GM18511 (cell line): ENCODE data around the gene APOE.
"Not testable (repeated sequence)": the region's sequence is repeated elsewhere in the genome, so short reads cannot be mapped to it uniquely, and the experiment has no call there.

Source experiments
- ATAC-seq: cut with Tn5 transposase; IDR thresholded peaks from one replicate; pipeline ENCODE4 v1.9.1; 2021; ENCODE audit warnings: mild to moderate bottlenecking, moderate library complexity; ENCODE audit not compliant: unreplicated experiment

Gene APOE

DNA sequence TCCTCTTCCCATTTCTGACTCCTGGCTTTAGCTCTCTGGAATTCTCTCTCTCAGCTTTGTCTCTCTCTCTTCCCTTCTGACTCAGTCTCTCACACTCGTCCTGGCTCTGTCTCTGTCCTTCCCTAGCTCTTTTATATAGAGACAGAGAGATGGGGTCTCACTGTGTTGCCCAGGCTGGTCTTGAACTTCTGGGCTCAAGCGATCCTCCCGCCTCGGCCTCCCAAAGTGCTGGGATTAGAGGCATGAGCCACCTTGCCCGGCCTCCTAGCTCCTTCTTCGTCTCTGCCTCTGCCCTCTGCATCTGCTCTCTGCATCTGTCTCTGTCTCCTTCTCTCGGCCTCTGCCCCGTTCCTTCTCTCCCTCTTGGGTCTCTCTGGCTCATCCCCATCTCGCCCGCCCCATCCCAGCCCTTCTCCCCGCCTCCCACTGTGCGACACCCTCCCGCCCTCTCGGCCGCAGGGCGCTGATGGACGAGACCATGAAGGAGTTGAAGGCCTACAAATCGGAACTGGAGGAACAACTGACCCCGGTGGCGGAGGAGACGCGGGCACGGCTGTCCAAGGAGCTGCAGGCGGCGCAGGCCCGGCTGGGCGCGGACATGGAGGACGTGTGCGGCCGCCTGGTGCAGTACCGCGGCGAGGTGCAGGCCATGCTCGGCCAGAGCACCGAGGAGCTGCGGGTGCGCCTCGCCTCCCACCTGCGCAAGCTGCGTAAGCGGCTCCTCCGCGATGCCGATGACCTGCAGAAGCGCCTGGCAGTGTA lies 2.7 kb downstream of the APOE start:
- ATAC-seq = no peak

DNA sequence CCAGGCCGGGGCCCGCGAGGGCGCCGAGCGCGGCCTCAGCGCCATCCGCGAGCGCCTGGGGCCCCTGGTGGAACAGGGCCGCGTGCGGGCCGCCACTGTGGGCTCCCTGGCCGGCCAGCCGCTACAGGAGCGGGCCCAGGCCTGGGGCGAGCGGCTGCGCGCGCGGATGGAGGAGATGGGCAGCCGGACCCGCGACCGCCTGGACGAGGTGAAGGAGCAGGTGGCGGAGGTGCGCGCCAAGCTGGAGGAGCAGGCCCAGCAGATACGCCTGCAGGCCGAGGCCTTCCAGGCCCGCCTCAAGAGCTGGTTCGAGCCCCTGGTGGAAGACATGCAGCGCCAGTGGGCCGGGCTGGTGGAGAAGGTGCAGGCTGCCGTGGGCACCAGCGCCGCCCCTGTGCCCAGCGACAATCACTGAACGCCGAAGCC lies 3.3 kb downstream of the APOE start:
- ATAC-seq = no peak

- no peak for ATAC-seq
Observed at GRCh38 chr19:44909775-44910174, 4.2 kb downstream of the APOE start.

DNA sequence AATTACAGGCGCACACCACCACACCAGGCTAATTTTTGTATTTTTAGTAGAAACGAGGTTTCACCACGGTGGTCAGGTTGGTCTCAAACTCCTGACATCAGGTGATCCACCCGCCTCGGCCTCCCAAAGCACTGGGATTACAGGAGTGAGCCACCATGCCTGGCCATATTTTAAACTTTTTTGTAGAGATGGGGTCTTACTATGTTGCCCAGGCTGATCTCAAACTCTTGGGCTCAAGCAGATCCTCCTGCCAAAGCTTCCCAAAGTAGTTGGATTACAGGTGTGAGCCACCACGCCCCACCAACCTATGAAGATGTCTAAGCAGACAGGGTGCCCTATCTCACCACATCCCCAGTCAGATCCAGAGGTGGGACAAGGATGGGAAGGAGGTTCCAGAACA lies 6.3 kb downstream of the APOE start:
- not testable (repeated sequence) for ATAC-seq

GRCh38 chr19:44912854-44913253 lies 7.3 kb downstream of the APOE start:
- no peak for ATAC-seq

GRCh38 chr19:44913512-44914432 lies 8.2 kb downstream of the APOE start:
- ATAC-seq = not testable (repeated sequence)

- ATAC-seq = peak; percentile 92
Observed at GRCh38 chr19:44914433-44915206, 9.0 kb downstream of the APOE start, which contains the start of gene APOC1. TSS of gene APOC1 (plus strand) at chr19:44914608. CDS start at chr19:44914892, 284 bp downstream.

DNA sequence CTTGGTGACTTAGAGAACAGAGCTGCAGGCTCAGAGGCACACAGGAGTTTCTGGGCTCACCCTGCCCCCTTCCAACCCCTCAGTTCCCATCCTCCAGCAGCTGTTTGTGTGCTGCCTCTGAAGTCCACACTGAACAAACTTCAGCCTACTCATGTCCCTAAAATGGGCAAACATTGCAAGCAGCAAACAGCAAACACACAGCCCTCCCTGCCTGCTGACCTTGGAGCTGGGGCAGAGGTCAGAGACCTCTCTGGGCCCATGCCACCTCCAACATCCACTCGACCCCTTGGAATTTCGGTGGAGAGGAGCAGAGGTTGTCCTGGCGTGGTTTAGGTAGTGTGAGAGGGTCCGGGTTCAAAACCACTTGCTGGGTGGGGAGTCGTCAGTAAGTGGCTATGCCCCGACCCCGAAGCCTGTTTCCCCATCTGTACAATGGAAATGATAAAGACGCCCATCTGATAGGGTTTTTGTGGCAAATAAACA lies 18.7 kb downstream of the APOE start:
- no peak for ATAC-seq

DNA sequence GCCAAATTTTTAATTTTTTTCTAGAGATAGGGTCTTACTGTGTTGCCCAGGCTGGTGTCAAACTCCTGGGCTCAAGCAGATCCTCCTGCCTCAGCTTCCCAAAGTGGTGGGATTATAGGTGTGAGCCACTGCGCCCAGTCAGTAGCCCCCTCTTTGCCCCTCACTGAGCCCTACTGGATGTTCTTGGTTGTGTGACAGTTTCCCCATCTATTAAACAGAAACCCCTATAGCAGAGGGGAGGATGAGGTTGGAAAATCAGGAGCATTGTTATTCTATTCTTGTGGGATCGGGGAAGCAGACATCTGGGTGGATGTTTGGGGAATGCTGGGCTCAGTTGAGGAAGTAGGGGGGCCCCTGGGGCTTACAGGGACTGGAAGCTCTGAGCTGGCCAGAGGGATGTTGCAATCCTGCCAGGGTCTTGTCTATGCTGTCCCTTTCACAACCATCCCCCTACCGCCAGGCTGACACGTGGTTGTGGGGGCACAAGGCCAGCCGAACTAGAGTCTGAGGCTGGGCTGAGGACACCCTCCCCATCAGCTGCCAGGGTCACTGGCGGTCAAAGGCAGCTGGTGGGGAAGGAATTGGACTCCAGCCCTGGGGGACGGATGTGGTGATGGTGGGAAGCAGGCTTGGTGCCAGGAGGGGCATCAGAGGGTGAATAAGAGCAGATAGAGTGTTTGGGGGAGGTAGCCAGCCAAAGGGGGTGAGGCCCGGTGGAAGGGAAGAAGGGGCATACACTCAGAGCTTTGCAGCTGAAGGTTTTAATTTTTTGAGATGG lies 19.7 kb downstream of the APOE start:
- no peak for ATAC-seq

- not testable (repeated sequence) for ATAC-seq
Observed at GRCh38 chr19:44926245-44927077, 20.9 kb downstream of the APOE start.

DNA sequence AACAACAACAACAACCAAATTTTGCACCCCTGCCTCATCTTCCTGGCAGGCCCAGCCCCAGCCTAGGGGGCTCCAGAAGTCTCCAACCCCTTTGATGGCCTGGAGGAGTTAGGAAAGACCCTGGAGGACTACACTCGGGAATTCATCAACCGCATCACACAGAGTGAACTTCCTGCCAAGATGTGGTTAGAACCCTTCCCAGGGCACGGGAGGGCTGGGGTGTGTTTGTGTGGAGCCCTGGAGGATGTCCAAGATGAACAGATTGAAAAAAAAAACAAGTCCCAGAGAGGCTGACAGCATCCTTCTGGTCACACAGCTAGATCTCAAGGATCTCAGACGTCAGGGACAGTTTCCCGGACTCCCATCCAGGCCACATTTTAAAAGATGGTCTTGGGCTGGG lies 22.1 kb downstream of the APOE start:
- no peak for ATAC-seq

GRCh38 chr19:44930088-44930487 lies 24.5 kb downstream of the APOE start:
- no peak for ATAC-seq

- no peak for ATAC-seq
Observed at GRCh38 chr19:44931541-44931940, 25.9 kb downstream of the APOE start.

GRCh38 chr19:44939668-44940067 lies 34.1 kb downstream of the APOE start:
- ATAC-seq = no peak

GRCh38 chr19:44942067-44942571 lies 36.5 kb downstream of the APOE start, which contains the start of gene APOC4:
TSS of gene APOC4 (plus strand) at chr19:44942237. CDS start at chr19:44942278, 41 bp downstream.
- no peak for ATAC-seq

DNA sequence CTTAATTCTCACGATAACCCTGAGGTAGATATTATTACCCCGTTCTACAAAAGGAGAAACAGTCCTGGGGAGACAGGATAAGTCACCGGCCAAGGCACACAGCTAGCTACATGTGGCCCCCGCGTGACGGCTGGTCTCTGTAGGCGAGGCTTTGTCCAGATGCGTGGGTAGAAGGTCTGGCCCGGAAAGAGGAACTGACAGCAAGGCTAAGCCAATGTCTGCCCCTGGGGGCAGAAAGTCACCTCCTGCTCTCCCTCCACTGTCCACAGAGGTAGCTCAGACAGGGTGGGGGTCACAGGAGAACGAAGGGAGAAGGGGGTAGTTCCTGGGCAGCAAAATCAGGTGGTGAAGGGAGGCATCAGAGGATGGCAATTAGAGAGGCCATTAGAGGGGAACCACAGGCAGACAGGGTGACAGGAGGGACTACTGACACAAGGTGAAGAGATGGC lies 38.2 kb downstream of the APOE start:
- ATAC-seq = peak; percentile 83

DNA sequence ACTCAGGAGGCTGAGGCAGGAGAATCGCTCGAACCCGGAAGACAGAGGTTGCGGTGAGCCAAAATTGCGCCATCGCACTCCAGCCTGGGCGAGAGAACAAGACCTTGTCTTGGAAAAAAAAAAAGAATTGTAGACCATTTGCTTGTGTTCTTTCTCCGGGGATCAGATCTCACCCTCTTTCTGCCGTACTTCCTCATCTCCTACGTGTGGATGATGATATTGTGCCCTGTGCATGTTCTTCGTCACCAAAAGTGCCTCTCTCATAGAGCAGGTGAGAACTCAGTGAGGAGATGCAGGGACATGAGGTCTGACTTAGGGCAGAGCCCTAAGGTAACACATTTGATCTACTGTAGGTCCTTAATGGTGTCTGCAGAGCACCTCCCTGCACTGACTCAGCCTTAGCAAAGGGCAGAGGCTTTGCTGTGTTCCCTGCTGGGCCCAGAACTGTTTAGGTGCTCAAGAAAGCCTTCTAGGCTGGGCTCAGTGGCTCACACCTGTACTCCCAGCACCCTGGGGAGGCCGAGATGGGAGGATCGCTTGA lies 41.5 kb downstream of the APOE start:
- ATAC-seq = no peak

- no peak for ATAC-seq
Observed at GRCh38 chr19:44948237-44948636, 42.6 kb downstream of the APOE start.
